ENCODE data around the gene CRTC3. TPM values are rescaled to one million over a fixed set of nuclear protein-coding genes. Genes with fewer than 3 reads are reported as not detected.

CRTC3 gene
- total and polyA plus RNA-seq, 2 of the 13 experiments (the other 11 are each of a cell fraction or from before 2014, with no cell fraction given) = 8.4 to 11.8 TPM

DNA sequence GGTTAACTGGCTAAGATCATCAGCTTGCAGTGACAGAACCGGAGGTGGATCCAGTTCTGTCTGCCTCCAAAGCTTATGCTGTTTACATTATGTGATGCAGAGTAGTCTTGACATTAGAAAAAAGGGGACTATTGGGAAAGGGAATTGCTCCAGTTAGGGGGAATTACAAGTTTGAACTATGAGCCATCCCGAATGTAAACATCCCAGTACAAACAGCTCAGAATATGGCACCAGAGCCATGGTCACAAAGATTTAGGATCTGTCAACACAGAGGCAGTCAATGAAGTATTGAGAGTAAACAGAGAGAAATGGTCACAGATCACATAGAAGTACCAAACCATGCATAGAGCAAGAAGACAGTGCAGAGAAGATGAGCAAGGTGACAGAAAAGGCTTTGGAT lies 39.8 kb upstream of the CRTC3 start (continued):
- TF ChIP-seq ZNF513 (CRISPR knock-in tag; conservative IDR thresholded peaks at IDR 0.05) = no peak
- peak; percentile 95 for TF ChIP-seq BCL6 (CRISPR knock-in tag; IDR thresholded peaks at IDR 0.05)
- TF ChIP-seq AKAP8 (CRISPR knock-in tag; IDR thresholded peaks at IDR 0.05) = peak; percentile 83; the same call in 1 of the 2 replicates
- no peak for TF ChIP-seq ZNF75D (CRISPR knock-in tag; IDR thresholded peaks at IDR 0.05; ENCODE audit: borderline replicate concordance)
- TF ChIP-seq, protein P1, sequence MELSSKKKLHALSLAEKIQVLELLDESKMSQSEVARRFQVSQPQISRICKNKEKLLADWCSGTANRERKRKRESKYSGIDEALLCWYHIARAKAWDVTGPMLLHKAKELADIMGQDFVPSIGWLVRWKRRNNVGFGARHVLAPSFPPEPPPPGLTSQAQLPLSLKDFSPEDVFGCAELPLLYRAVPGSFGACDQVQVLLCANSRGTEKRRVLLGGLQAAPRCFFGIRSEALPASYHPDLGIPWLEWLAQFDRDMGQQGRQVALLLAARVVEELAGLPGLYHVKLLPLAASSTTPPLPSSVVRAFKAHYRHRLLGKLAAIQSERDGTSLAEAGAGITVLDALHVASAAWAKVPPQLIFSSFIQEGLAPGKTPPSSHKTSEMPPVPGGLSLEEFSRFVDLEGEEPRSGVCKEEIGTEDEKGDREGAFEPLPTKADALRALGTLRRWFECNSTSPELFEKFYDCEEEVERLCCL (CRISPR knock-in tag; IDR thresholded peaks at IDR 0.05; ENCODE audit: borderline replicate concordance) = 0 out of 2 replicates have a peak, but pooled peaks have one; percentile 42
- TF ChIP-seq, protein P2, sequence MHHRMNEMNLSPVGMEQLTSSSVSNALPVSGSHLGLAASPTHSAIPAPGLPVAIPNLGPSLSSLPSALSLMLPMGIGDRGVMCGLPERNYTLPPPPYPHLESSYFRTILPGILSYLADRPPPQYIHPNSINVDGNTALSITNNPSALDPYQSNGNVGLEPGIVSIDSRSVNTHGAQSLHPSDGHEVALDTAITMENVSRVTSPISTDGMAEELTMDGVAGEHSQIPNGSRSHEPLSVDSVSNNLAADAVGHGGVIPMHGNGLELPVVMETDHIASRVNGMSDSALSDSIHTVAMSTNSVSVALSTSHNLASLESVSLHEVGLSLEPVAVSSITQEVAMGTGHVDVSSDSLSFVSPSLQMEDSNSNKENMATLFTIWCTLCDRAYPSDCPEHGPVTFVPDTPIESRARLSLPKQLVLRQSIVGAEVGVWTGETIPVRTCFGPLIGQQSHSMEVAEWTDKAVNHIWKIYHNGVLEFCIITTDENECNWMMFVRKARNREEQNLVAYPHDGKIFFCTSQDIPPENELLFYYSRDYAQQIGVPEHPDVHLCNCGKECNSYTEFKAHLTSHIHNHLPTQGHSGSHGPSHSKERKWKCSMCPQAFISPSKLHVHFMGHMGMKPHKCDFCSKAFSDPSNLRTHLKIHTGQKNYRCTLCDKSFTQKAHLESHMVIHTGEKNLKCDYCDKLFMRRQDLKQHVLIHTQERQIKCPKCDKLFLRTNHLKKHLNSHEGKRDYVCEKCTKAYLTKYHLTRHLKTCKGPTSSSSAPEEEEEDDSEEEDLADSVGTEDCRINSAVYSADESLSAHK (CRISPR knock-in tag; IDR thresholded peaks at IDR 0.05; ENCODE audit: borderline replicate concordance) = no peak
- TF ChIP-seq ZNF644 (CRISPR knock-in tag; IDR thresholded peaks at IDR 0.05; ENCODE audit: low read depth) = peak; percentile 95
- TF ChIP-seq ZNF567 (CRISPR knock-in tag; IDR thresholded peaks at IDR 0.05; ENCODE audit: borderline replicate concordance) = no peak
- 0 out of 2 replicates have a peak, but pooled peaks have one; percentile 71 for TF ChIP-seq ZFP37 (CRISPR knock-in tag; IDR thresholded peaks at IDR 0.05; ENCODE audit: borderline replicate concordance)
- TF ChIP-seq TBL1XR1 (IDR thresholded peaks at IDR 0.05; ENCODE audit: borderline replicate concordance, low read length, partially characterized antibody) = peak; percentile 88
- peak; percentile 92 for TF ChIP-seq RXRB (CRISPR knock-in tag; IDR thresholded peaks at IDR 0.05; ENCODE audit: borderline replicate concordance)
- no peak for TF ChIP-seq ZNF496 (CRISPR knock-in tag; IDR thresholded peaks at IDR 0.05; ENCODE audit: insufficient replicate concordance)
- no peak for TF ChIP-seq ZBTB38 (CRISPR knock-in tag; IDR thresholded peaks at IDR 0.05)
- TF ChIP-seq HIVEP1 (CRISPR knock-in tag; IDR thresholded peaks at IDR 0.05) = no peak
- TF ChIP-seq, protein P3, sequence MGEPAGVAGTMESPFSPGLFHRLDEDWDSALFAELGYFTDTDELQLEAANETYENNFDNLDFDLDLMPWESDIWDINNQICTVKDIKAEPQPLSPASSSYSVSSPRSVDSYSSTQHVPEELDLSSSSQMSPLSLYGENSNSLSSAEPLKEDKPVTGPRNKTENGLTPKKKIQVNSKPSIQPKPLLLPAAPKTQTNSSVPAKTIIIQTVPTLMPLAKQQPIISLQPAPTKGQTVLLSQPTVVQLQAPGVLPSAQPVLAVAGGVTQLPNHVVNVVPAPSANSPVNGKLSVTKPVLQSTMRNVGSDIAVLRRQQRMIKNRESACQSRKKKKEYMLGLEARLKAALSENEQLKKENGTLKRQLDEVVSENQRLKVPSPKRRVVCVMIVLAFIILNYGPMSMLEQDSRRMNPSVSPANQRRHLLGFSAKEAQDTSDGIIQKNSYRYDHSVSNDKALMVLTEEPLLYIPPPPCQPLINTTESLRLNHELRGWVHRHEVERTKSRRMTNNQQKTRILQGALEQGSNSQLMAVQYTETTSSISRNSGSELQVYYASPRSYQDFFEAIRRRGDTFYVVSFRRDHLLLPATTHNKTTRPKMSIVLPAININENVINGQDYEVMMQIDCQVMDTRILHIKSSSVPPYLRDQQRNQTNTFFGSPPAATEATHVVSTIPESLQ (CRISPR knock-in tag; conservative IDR thresholded peaks at IDR 0.05) = no peak
- no peak; the same call in 1 of the 2 replicates for TF ChIP-seq SAFB2 (CRISPR knock-in tag; IDR thresholded peaks at IDR 0.05; ENCODE audit: borderline replicate concordance, low read depth)
- peak; percentile 91 for TF ChIP-seq ZBTB7B (CRISPR knock-in tag; IDR thresholded peaks at IDR 0.05)
- no peak for TF ChIP-seq STAT5B (CRISPR knock-in tag; IDR thresholded peaks at IDR 0.05)
- TF ChIP-seq TEAD3 (CRISPR knock-in tag; optimal IDR thresholded peaks at IDR 0.05; ENCODE audit: borderline replicate concordance) = peak; percentile 93
